ENCODE measurements around the gene IGDCC3. TPM values are rescaled to one million over a fixed set of nuclear protein-coding genes. Genes with fewer than 3 reads are reported as not detected.

IGDCC3 gene
- total and polyA plus RNA-seq, 2 of the 8 experiments (the other 6 are each of a cell fraction or from before 2014, with no cell fraction given): 26.8 to 45.7 TPM

DNA sequence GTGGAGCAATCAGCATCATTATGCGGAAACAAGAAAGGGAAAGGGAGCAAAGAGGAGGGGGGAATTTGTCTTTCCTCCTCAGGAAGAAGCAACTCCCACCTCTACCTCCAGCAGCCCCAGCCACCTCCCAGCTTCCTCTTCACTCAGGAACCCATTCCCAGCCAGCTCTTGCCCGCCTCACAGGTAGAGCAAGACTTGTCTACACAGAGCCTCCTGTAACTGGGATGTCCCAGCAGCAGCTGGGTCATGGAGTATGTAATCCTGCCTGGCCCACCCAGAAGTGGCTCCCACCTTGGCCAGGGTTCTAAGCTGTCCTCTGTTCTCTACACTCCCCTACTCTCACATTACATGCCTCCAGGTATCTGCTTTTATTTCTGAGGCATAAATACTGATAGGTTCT is 14.0 kb downstream of the IGDCC3 start (continued):
- no peak for TF ChIP-seq YY1 (IDR thresholded peaks at IDR 0.05; ENCODE audit: low read depth, low read length)
- TF ChIP-seq EZH2 (IDR thresholded peaks at IDR 0.05; ENCODE audit: low read depth, low read length, severe bottlenecking): no peak
- TF ChIP-seq SP1 (IDR thresholded peaks at IDR 0.05; ENCODE audit: low read depth, low read length): no peak

Measured in H1 (cell line).